Stomach (tissue), 4 donors: ENCODE data around the gene SDCCAG8.

Source experiments
- EP300 ChIP-seq: sonication (generic); formaldehyde crosslinking; IDR thresholded peaks from one replicate; pipeline ENCODE4 v1.6.1; 2017; ENCODE audit warnings: antibody characterized with exemption
- POLR2A ChIP-seq, 4 donors: fragments of 450-650 bp; IDR thresholded peaks; one replicate each; pipeline ENCODE4 v1.6.1; 2016; ENCODE audit warnings: antibody characterized with exemption in 4 of 4, control low read depth in 2 of 4, mild to moderate bottlenecking in 1 of 4, moderate library complexity in 1 of 4
- POLR2AphosphoS5 ChIP-seq, 3 donors: sonication (generic); formaldehyde crosslinking; IDR thresholded peaks; one replicate each; pipeline ENCODE4 v1.6.1; 2016; ENCODE audit warnings: antibody characterized with exemption in 3 of 3
- TF ChIP-seq, protein P1 (sequence below), 7 experiments: fragments of 450-650 bp in 4 of 7; fragments of 200-600 bp in 3 of 7; sonication (generic) in 3 of 7; IDR thresholded peaks; one replicate each; pipeline ENCODE4 v1.5.1; 2016 to 2019; ENCODE audit warnings: antibody characterized with exemption in 7 of 7, control low read depth in 2 of 7, mild to moderate bottlenecking in 1 of 7

DNA sequence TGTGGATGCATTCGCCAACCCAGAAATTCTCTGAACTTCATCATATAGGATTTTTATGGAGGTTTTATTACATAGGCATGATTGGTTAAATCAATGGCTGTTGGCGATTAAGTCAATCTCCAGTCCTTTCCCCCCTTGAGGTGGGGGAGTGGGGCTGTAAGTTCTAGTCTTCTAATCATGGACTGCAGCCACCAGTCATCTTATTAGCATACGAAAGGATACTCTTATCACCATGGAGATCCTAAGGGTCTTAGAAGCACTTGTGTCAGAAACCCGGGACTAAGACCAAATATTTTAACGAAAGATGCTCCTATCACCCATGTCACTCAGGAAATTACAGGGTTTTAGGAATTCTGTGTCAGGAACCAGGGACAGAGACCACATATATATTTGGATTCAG, 36.3 kb downstream of the SDCCAG8 start:
- TF ChIP-seq, protein P1, sequence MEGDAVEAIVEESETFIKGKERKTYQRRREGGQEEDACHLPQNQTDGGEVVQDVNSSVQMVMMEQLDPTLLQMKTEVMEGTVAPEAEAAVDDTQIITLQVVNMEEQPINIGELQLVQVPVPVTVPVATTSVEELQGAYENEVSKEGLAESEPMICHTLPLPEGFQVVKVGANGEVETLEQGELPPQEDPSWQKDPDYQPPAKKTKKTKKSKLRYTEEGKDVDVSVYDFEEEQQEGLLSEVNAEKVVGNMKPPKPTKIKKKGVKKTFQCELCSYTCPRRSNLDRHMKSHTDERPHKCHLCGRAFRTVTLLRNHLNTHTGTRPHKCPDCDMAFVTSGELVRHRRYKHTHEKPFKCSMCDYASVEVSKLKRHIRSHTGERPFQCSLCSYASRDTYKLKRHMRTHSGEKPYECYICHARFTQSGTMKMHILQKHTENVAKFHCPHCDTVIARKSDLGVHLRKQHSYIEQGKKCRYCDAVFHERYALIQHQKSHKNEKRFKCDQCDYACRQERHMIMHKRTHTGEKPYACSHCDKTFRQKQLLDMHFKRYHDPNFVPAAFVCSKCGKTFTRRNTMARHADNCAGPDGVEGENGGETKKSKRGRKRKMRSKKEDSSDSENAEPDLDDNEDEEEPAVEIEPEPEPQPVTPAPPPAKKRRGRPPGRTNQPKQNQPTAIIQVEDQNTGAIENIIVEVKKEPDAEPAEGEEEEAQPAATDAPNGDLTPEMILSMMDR (IDR thresholded peaks at IDR 0.05) = no peak
- no peak for TF ChIP-seq EP300
- no peak for TF ChIP-seq POLR2A (IDR thresholded peaks at IDR 0.05)
- TF ChIP-seq POLR2AphosphoS5 (IDR thresholded peaks at IDR 0.05) = no peak
